Globus pallidus (tissue), 1 donor: Measurements from ENCODE around the gene CNN3.
"Not testable (repeated sequence)": the region's sequence is repeated elsewhere in the genome, so short reads cannot be mapped to it uniquely, and the experiment has no call there.

ENCODE experiments used
- DNase-seq: peaks from one replicate; pipeline ENCODE4 v3.0.0-alpha.2; 2015; ENCODE audit warnings: low spot score

Gene CNN3

DNA sequence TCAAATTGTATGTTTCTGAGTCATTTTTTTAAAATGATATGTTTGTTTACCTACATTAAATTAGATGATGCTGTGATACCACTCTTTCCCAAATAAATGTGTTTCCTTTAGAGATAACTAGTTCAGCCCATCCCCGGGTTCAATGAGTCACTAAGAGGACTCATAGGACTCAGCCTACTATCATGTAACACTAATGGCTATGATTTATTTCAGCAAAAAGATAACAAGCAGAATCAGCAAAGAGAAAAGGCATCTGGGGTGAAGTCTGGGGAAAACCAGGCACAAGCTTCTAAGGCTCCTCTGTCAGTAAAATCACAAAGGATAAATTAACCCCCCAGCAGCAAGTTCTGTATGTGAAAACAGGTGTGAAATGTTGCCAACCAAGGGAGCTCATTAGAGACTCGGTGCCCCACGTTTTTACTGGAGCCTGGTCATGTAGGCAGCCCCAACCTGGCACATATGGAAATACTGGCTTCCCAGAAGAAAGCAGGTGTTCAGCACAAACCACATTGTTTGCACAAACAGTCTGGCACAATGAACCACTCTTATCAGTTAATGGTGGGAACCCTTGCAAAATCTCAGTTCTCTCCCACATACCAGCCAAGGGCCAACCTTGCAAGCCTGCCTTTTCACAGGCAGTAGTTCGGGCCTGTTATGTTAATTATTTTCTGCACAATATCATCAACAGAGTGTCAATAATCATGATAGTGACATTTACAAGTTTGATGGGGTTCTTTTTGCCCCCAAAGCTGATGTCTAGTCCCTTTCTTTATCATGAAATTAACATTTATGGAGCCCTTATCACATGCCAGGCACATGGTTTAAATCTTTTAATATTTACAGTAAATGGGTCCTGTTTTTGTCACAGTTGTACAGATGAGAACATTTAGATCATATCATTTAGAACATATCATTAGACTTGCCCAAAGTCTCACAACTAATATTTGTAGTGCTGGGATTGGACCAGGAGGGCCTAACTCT is 23.1 kb upstream of the CNN3 start:
- no peak for DNase-seq

DNA sequence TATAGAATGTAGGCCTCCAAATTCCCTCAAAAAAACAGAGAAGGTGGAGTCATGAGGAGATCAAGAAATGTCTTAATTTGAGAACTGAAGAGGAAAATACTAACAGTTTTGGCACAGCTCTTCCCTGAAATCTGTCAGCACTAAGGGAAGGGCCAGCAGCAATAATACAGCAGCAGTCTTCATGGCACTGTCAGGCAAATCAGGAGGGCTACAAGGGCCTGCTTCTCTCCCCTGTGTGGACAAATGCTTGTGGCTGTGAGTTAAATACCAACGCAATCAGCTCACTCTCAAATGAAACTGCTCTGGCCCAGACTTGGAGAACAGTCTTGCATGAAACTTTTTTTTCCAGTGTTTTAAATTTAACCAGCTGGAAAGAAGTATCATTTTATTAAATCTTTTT is 20.5 kb upstream of the CNN3 start:
- no peak for DNase-seq

DNA sequence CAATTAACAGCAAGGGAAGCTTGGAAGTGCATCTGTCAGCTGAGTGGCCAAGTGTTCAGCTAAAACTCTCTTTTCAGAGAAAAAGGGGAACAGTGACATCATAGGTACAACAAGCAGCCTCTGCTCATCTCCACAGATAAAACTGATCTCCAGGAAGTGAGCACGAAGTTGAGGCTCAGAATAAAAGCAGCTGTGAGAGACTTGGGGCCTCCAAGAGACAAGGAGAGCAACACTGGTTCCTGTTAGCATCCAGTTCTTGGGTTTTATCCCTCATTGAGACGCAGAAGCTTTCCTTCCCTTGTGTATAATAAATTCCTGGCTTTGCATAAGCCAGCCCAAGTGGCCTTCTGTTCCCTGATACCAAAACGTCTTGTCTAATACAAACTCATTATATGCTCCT is 20.0 kb upstream of the CNN3 start:
- no peak for DNase-seq

DNA sequence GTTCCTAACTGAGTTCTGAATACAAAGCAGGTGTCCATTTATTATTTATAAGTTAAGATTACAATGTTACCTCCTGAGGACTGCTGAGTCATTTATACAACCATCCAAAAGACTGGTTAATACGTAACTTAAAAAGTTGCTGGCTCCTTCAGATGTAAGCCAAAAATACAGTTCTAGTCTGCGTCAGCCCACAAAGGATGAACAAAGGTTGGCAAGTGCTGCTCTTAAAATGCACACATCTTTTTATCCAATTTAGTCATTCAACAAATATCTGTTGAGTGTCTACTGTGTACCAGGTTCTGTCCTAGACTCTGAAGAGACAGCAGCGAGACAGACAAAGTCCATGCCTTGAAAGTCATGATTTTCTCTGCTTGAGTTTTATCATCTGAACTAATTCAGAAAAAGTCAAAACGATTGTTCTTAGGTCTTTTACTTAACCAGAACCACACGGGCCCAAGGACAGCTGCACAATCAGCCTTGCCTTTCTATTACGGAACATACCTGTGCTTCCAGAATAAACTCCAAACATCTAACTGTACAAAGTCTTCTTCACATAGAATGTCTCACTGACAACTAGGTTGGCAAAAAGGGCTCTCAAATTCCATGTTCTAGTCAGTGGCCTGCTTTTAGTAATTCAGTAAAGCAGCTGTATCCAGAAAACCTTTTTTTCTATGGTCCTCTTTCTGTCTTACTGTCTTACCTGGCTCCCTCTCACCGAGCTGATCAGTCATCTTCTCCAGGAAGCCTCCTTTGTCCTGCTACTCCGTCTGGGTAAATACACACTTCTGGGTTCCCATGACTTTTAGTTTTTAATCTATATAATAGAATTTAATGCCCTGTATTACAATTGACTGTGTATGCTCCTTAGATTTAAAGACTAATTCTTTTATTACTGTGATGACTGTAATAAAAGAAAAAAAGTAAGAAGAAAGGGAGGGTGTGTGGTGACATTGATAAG is 15.5 kb upstream of the CNN3 start:
- no peak for DNase-seq

DNA sequence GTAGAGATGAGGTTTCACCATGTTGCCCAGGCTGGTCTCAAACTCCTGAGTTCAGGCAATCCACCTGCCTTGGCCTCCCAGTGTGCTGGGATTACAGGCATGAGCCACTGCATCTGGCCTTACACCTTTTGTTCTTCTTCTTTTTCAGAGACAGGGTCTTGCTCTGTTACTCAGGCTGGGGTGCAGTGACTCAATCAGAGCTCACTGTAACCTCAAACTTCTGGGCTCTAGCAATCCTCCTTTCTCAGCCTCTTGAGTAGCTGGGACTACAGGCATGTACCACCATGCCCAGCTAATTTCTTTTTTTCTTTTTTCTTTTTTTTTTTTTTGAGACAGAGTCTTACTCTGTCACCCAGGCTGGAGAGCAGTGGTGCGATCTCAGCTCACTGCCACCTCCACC is 14.6 kb upstream of the CNN3 start:
- not testable (repeated sequence) for DNase-seq

DNA sequence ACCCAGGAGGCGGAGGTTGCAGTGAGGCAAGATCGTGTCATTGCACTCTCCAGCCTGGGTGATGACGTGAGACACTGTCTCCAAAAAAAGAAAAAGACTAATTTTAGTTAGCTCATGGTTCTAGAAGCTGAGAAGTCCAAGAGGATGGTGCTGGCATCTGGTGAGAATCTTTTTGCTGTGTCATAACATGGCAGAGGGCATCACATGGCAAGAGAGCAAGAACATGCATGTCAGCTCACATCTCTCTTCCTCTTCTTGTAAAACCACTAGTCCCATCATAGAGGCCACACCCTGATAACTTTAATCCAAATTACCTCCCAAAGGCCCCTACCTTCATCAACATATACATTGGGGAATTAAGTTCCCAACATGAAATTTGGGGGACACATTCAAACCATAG is 13.8 kb upstream of the CNN3 start:
- no peak for DNase-seq

DNA sequence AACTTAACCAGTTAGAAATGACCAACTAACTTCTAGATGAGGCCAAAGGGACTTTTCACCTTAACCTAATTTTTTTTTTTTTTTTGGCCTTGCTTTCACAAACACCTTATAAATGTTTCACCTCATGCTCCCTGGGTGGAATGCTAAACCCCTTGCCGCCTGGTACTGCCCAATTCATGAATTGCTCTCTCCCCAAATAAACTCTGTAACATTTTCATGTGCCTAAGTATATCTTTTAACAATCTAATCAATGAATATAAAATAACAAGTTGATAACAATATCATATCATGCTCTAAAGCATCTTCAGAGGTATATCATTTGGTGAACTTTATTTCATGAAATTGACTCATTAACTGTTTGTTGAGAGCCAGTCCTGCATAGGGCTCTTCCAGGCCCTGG is 10.9 kb upstream of the CNN3 start:
- DNase-seq = no peak

DNA sequence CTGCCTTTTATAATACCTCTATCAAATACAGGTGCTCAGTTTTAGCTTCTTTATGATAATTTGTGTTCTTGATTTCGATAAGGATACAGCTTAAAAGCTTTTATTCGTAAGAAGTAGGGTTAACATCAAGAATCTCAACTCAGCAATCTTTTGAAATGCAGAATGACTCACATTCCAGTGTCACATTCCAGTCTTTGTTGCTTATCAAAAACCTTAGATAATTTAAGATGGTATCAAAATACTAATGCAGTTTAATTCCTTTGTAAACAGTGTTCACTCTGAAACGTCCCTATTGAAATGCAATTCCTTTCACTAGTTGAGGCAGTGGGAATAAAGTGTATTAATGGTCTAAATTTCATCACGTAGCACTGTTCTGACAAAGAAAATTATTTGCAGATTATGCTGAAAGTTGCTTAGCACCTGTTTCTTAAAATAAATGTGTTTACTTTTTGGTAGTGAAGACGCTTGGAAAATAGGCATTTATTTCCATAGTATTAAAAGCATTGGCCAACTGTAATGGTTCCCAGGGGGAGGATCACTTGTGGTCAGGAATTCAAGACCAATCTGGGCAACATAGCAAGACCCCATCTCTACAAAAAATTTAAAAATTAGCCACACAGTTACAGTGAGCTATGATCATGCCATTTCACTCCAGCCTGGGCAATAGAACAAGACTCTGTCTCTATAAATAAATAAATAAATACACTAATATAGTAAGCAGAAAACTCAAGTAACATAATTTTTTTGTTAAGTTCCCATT is 10.1 kb upstream of the CNN3 start:
- no peak for DNase-seq

DNA sequence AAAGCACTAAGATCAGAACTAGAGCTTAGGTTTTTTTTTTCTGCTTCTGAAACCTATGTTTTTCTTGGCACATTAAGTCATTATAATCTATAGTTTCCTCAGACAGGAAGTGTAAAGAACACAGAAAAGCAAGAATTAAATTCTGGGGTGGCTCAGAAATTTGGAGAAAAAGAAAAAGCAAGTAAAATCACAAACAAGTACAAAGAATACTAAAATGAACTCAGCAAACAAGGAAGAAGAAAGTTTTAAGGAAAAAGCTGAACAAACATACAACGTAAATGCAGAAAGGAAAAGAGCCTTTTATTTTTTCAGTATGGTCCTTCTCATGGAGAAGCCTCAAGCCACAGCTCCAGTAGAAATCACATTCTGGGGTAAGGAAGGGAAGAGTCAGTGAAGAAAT is 8.6 kb upstream of the CNN3 start:
- DNase-seq = no peak

DNA sequence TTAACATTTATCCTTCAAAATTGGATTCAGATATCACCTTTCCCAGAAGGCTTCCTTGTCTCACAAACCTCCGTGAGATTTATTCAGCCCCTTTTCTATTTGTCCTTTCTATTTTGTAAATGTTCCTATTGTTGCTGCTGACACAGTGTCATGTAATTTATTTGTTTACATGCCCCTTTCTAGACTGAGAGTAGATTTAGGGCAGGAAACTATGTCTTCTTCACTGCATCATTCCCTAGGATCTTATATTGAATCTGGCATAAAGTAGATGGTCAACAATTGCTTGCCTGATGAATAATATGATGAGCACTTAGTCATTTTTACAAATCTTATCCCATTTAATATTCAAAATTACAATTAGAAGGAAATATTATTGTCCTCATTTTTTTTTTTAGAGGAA is 8.1 kb upstream of the CNN3 start:
- no peak for DNase-seq

DNA sequence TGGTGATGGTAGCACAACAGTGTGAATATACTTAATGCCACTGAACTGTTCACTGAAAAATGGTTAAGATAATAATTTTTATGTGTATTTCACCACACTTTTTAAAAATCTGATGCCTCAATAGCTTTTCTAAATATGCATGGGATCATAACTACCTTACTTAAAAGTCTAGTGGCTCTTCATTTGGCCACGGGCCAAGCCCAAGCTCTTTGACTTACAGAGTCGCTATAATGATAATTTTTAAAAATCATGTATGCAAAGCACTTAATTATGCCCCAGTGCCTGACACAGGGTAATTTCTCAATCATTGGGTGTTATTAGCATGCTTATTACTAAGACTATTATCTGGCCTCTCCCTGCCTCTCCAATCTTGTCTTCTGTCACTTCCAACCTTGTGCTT is 7.6 kb upstream of the CNN3 start:
- no peak for DNase-seq

DNA sequence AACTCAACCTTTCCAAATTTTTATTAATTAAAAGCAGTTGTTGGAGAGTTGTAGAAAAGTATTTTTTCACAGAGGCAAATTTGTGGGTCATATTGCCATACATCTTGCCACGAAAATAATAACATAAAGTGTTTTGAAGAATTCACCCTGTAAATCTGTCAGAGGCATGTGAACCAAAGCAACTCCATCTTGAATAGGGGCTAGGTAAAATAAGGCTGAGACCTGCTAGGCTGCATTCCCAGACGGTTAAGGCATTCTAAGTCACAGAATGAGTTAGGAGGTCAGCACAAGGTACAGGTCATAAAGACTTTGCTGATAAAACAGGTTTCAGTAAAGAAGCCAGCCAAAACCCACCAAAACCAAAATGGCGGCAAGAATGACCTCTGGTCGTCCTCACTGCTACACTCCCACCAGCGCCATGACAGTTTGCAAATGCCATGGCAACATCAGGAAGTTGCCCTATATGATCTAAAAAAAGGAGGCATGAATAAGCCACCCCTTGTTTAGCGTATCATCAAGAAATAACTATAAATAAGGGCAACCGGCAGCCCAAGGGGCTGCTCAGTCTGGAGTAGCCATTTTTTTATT is 4.4 kb upstream of the CNN3 start:
- DNase-seq = no peak

DNA sequence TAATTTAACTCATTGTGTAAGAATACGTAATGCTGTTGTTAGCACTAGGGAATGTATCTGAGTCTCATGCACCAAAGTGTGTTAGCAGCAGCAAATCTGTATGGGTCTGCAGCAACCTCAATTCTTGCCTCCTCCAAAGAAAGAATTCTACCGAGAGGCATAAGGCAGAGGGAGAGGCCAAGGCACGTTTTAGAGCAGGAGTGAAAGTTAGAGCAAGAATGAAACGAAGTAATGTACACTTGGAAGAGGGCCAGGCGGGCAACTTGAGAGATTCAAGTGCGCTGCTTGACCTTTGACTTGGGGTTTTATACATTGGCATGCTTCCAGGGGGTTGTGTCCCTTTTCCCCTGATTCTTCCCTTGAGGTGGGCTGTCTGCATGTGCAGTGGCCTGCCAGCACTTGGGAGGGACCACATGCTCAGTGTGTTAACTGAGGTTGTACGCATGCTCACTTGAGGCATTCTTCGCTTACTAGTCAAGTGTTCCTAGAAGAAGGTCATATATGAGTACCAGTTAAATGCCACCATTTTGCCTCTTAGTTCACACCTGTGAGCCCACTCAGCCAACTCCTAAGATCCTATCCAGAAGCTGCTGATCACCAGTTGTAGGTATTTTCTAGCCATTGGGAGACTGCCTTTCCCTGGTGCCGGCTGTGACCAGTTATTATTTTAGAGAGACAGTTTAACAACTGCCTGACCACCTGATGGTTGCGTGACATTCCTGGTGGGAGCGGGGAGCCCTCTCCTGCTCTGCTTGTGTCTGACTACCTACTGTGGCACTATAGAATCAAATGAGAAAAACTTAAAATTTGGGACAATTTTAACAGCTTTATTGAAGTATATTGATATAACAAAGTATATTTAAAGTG is 2.7 kb upstream of the CNN3 start:
- DNase-seq = no peak

DNA sequence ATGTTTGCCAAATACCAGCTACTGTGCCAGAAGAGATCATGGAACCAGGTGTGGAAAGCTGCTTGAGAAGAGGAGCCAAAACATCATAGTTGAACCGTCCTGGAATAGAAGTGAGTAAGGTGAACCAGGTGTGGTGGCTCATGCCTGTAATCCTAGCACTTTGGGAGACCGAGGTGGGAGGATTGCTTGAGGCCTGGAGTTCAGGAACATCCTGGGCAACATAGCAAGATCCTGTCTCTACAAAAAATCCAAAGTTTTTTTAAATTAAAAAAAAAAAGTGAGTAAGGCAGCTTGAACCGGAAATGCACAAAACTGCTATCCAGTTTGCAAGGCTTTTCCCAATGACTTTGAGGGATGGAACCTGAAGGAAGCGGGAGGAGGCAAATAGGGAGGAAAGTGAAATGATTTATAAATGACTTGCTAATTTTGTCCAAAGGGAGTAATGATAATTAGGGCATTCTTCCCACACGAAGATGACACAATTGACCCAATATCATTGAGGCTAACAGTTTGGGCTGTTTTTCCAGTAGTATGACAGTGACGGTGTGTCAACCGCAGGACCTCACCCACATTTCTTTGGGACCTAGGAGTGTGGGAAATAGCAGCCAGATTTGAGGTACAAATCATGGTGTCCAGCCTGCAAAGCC is 1.5 kb upstream of the CNN3 start:
- DNase-seq = peak; percentile 16

DNA sequence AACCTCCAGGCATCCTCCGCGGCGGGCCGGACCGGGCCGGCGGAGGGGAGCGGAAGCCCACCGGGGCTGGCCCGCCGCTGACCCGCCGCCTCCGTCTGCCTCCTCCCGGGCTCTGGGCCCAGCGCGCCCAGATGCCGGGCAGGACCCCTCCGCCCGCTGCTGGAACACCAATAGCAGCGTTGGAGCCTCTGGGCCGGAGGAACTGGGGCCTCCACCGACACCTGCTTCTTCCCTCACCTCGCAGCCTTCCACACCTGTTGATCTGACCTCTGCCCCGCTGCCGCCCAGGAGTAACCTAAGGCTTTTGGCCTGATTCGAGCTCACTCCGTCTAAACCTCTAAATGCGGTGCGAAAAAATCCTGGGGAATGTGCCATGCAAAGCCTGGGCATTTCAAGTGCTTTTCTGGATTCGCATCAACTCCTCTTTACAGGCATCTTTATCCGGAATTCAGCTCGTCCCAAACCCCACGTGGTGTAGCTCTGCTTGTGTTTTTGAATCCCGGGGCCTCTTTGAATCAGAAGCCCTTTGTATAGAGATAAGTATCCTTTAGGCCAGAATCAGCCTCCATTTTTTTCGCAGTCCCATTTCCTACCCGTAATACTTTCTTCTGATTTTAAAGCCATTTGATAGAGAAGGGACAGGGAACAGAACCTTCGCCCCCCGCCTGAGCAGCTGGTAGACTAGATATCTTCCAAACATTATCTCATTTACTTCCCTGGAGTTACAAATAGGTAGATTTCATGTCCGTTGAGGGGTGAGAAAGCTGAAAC is 680 bp upstream of the CNN3 start:
- DNase-seq = peak; percentile 84

DNA sequence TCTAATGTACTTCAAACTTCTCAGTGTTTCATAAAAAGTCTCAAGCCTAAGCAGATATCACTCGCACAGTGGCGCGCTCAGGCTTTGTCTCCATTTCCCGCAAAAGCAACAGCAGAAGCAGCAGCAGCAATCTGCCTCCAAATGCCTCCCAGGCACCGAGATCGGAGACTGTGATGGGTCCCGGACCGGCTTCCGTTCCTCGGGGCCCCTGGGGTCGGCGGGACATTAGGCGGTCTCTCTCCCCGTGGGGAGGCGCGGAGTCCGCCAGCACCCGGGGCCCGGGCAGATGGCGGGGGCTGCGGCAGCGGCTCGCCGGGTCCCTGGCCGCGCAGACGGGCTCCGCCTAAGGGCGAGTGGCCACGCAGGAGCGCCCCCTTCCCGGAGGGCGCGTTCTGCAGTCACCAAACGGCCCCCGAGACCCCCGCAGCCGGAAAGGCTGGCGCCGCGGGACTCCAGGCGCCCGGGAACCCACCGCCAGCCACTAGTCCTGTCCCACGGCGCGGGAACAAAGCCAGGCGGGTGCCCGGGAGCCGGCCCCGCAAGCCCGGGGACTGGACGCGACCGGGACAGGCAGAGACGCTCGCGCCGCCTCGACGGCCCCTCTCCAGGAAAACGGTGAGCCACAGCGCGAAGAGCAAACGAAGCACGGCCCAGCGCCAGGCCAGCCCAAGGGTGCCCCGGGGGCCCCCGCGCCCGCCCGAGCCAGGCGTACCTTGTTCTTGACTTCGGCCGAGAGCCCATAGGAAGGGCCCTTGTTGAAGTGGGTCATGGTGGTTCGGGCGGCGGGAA is 590 bp downstream of the CNN3 start:
- peak; percentile 67 for DNase-seq

DNA sequence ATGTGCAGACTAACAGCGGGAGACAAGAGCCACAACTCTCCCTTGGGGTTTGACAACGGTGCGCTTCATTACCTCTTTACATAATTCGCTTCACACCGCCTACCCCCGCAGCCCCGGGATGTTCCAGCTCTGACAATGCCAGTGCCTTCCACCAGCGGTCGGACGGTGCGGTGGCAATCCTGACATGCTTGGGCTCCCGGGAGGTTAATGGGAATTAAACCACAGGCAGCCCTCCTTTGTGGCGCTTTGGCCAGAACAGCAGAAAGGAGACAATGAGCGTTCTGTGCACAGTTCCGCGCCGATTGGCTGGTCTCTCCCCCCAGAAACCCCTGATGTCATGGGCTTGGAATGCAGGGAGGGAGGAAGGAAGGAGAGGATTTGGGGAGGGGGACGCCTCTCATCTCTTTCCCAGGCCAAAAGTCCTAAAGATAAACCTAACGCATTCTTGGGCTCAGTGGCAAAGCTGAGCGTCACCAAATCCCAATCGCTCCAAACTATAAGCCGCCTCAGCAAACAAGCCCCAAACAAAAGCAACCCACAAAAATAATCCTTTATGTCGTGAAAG is 1.3 kb downstream of the CNN3 start:
- DNase-seq = peak; percentile 83

DNA sequence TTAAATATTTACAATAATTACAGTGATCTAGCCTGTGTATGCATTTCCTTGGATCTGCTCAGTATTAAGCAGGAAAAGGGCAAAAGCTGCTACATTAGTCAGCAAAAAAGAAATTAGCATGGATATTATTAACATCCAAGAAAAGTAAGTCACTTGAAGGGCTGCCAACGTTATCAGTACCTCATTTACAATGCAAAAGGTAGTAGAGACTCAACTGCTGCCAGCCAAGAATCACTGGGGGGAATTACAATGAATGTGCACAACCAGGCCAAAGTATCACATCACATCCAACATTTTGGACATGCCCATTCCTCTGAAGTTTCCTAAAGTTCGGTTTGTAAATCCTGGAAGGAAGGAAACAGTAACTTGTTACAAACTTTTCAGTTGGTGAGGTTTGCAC is 1.9 kb downstream of the CNN3 start:
- peak; percentile 21 for DNase-seq
